ENCODE data around the gene CDC16. TPM values are rescaled to one million over a fixed set of nuclear protein-coding genes. Genes with fewer than 3 reads are reported as not detected.
A peak's percentile ranks its signal among the peaks of the same experiment; 100 is the strongest.

The CDC16 gene
- total RNA-seq, 1 donor, result 62.6 TPM

DNA sequence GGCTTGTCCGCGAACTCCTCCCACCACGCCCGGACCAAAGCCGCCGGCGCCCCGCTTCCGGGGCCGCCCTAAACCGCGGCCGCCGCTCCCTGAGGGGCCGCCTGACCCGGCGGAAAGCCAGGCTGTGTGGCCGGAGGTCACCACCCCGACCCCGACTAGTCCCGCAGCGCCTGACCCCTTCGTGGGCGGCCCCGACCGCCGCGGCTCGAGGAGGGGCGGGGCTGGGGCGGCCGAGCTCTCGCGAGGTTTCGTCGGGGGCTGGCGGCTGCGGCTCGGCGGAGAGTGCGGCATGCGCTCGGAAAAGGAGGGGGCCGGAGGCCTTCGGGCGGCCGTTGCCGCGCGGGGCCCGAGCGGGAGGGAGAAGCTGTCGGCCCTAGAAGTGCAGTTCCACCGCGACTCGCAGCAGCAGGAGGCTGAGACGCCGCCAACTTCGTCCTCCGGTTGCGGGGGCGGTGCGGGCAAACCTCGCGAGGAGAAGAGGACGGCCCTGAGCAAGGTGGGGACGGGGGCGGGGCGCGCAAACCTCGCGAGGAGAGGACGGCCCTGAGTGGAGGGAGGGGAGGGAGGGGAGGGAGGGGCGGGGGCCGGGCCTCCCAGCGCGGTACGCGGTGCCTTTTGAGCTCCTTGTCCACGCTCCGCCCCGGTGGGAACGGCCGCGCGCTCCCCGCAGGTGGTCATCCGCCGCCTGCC is 46.8 kb downstream of the CDC16 start, which contains the start of gene UPF3A:
Gene UPF3A, plus strand, starts transcription at position 251 of the 690 bp plus-strand sequence. Its CDS starts 39 bp downstream, at position 290.
- TF ChIP-seq, protein P1, sequence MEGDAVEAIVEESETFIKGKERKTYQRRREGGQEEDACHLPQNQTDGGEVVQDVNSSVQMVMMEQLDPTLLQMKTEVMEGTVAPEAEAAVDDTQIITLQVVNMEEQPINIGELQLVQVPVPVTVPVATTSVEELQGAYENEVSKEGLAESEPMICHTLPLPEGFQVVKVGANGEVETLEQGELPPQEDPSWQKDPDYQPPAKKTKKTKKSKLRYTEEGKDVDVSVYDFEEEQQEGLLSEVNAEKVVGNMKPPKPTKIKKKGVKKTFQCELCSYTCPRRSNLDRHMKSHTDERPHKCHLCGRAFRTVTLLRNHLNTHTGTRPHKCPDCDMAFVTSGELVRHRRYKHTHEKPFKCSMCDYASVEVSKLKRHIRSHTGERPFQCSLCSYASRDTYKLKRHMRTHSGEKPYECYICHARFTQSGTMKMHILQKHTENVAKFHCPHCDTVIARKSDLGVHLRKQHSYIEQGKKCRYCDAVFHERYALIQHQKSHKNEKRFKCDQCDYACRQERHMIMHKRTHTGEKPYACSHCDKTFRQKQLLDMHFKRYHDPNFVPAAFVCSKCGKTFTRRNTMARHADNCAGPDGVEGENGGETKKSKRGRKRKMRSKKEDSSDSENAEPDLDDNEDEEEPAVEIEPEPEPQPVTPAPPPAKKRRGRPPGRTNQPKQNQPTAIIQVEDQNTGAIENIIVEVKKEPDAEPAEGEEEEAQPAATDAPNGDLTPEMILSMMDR (IDR thresholded peaks at IDR 0.05; ENCODE audit: insufficient read depth, low read depth, low read length), result no peak
- H3K4me3 ChIP-seq (ENCODE audit: low read depth, low read length), result peak within 1 kb of the TSS; percentile 82

DNA sequence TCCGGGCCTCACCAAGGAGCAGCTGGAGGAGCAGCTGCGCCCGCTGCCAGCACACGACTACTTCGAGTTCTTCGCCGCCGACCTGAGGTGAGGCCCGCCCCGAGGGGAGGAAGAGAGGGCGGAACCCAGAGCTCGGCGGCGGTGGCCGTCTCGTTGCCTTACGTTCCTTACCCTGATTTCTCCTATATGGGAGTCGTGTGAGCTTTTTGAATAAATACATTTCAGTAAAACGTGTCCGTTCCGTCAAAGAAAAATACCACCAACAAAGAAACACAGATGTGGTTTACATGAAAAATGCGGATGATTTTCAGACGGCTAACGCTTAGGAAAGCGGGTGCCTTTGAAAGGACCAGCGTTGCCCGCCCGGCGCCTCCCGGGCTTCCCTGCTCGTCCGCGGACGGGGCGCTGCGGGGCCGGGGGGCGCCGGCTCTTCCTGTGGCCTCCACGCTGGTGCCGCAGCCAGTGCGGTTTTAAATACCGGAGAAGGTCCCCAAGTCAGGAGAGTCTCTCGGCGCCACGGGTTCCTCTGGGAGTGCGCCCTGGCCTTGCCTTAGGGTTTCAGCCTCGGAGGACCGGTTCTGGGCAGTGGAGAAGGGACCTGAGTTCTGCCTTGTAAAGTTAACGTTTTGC is 47.5 kb downstream of the CDC16 start:
- peak overlapping the region; percentile 82 for H3K4me3 ChIP-seq (ENCODE audit: low read depth, low read length)
- TF ChIP-seq, protein P1 (IDR thresholded peaks at IDR 0.05; ENCODE audit: insufficient read depth, low read depth, low read length), result no peak
- DNase-seq (ENCODE audit: low read depth), result no peak

More for the DNA sequence above, 46.8 kb downstream of the CDC16 start, which contains the start of gene UPF3A:
- DNase-seq (ENCODE audit: low read depth), result peak; percentile 96

DNA sequence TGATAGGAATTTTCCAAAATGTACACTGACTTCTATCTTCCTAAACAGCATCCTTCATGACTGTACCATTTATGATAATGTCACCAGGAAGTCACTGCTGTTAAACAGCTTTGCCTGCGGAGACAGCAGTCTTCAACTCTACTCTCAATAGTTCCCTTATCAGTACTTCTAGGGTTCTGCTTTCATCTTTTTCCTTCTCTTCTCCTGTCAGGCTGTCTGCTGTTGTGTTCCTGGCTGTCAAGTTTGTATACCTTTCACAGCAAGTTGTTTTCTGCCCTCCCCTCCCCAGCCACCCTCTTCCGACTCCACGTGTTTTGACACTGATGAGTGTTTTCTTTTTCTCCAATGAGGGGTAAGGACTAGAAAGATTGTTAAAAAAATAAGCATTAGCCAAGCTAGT is 48.9 kb downstream of the CDC16 start:
- no peak overlapping the region for H3K4me3 ChIP-seq (ENCODE audit: low read depth, low read length)
- DNase-seq (ENCODE audit: low read depth), result no peak
- TF ChIP-seq, protein P1 (IDR thresholded peaks at IDR 0.05; ENCODE audit: insufficient read depth, low read depth, low read length), result no peak

DNA sequence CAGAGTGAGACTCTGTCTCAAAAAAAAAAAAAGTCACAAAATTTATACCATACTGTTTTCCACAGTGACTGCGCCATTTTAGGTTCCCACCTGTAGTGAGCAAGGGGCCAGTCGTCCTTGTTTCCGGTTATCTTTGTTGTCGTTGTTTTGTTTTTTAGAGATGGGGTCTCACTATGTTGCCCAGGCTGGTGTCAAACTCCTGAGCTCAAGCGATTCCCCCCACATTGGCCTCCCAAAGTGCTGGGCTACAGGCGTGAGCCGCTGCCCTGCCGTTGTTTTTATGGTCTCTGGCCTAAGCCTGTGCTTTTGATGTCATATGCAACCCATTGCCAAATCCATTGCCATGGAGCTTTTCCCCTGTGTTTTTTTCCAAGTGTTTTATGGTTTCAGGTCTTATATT is 50.0 kb downstream of the CDC16 start:
- no peak overlapping the region for H3K4me3 ChIP-seq (ENCODE audit: low read depth, low read length)
- no peak for DNase-seq (ENCODE audit: low read depth)
- TF ChIP-seq, protein P1 (IDR thresholded peaks at IDR 0.05; ENCODE audit: insufficient read depth, low read depth, low read length), result no peak

DNA sequence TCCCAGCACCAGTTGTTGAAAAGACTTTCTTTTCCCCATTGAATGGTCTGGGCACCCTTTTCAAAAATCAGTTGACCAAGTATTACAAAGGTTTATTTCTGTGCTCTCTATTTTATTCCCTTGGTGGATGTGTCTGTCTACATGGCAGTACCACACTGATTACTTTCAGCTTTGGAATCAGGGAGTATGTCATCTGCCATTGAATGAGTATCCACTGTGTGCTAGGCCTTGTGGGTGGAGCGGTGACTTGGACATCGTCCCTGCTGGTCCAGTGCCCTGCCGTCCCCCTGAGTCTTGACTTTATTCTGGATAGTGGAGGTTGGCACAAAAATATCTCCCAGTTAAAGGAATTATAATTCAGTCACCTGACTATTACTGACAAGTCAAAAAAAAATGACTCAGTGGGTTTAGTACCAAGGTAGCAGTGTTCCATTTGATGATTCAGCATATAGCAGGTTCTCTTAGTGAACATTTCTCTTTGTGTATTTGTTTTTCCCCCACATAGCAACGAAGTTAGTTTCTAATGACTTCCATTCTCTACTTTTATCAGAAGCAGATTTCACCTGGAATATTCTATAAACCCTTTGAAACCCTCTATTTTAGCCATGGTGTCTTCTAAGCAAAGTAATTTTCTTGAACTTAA is 50.6 kb downstream of the CDC16 start:
- DNase-seq (ENCODE audit: low read depth), result no peak
- TF ChIP-seq, protein P1 (IDR thresholded peaks at IDR 0.05; ENCODE audit: insufficient read depth, low read depth, low read length), result no peak
- H3K4me3 ChIP-seq (ENCODE audit: low read depth, low read length), result no peak overlapping the region

DNA sequence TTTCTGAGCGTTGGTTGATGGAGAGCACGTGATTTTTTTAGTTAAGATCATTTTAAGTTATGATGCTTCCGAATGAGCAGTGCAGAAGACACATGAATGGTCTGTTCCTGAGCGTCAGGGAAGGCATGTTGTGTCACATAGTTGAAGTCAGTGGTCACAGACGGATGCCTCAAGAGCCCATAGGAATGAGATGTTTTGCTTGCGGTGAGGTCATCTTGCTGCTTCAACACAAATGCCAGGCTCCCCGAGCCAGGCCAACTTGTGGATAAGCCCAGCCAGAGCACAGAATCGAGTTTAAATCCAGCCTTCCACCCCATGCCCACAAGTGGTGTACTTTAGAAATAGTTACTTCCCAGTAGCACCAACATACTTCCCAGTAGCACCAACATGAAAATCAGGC is 52.1 kb downstream of the CDC16 start:
- no peak for DNase-seq (ENCODE audit: low read depth)
- no peak overlapping the region for H3K4me3 ChIP-seq (ENCODE audit: low read depth, low read length)
- TF ChIP-seq, protein P1 (IDR thresholded peaks at IDR 0.05; ENCODE audit: insufficient read depth, low read depth, low read length), result no peak

All from fibroblast of villous mesenchyme (primary cell).